ENCODE data around the gene TEX44. TPM values are rescaled to one million over a fixed set of nuclear protein-coding genes. Genes with fewer than 3 reads are reported as not detected.

The TEX44 gene
- total and polyA plus RNA-seq, 2 of the 13 experiments (the other 11 are each of a cell fraction or from before 2014, with no cell fraction given), result not detected

GRCh38 chr2:231642631-231643494, 50.2 kb downstream of the TEX44 start (continued):
- TF ChIP-seq HNF1B (CRISPR knock-in tag; IDR thresholded peaks at IDR 0.05) (no peak), ZNF687 (CRISPR knock-in tag; IDR thresholded peaks at IDR 0.05) (peak; percentile 44), IRF9 (CRISPR knock-in tag; IDR thresholded peaks at IDR 0.05; ENCODE audit: borderline replicate concordance) (no peak), ZBED4 (CRISPR knock-in tag; IDR thresholded peaks at IDR 0.05; ENCODE audit: borderline replicate concordance) (no peak), ZNF362 (CRISPR knock-in tag; IDR thresholded peaks at IDR 0.05; ENCODE audit: borderline replicate concordance) (no peak), AKAP8 (CRISPR knock-in tag; IDR thresholded peaks at IDR 0.05) (no peak), MBD4 (IDR thresholded peaks at IDR 0.05; ENCODE audit: borderline replicate concordance, low read length) (no peak), ZNF20 (CRISPR knock-in tag; IDR thresholded peaks at IDR 0.05) (no peak), MIER3 (CRISPR knock-in tag; IDR thresholded peaks at IDR 0.05; ENCODE audit: borderline replicate concordance) (no peak), HDAC1 (CRISPR knock-in tag; IDR thresholded peaks at IDR 0.05) (0 out of 2 replicates have a peak, but pooled peaks have one; percentile 25), ZNF225 (CRISPR knock-in tag; IDR thresholded peaks at IDR 0.05) (0 out of 2 replicates have a peak, but pooled peaks have one; percentile 20), MED13 (CRISPR knock-in tag; IDR thresholded peaks at IDR 0.05) (no peak)
- TF ChIP-seq, protein P1, sequence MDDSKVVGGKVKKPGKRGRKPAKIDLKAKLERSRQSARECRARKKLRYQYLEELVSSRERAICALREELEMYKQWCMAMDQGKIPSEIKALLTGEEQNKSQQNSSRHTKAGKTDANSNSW (CRISPR knock-in tag; IDR thresholded peaks at IDR 0.05; ENCODE audit: borderline replicate concordance), result no peak
- TF ChIP-seq, protein P2, sequence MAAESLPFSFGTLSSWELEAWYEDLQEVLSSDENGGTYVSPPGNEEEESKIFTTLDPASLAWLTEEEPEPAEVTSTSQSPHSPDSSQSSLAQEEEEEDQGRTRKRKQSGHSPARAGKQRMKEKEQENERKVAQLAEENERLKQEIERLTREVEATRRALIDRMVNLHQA (CRISPR knock-in tag; IDR thresholded peaks at IDR 0.05), result no peak
